HS-27A (cell line): ENCODE measurements around the gene TRIM15.
"Not testable (repeated sequence)": the region's sequence is repeated elsewhere in the genome, so short reads cannot be mapped to it uniquely, and the experiment has no call there.

Experiments
- DNase-seq: peaks from one replicate; pipeline ENCODE4 v3.0.0-alpha.2; 2012; ENCODE audit warnings: low read depth, missing footprints

TRIM15 gene

DNA sequence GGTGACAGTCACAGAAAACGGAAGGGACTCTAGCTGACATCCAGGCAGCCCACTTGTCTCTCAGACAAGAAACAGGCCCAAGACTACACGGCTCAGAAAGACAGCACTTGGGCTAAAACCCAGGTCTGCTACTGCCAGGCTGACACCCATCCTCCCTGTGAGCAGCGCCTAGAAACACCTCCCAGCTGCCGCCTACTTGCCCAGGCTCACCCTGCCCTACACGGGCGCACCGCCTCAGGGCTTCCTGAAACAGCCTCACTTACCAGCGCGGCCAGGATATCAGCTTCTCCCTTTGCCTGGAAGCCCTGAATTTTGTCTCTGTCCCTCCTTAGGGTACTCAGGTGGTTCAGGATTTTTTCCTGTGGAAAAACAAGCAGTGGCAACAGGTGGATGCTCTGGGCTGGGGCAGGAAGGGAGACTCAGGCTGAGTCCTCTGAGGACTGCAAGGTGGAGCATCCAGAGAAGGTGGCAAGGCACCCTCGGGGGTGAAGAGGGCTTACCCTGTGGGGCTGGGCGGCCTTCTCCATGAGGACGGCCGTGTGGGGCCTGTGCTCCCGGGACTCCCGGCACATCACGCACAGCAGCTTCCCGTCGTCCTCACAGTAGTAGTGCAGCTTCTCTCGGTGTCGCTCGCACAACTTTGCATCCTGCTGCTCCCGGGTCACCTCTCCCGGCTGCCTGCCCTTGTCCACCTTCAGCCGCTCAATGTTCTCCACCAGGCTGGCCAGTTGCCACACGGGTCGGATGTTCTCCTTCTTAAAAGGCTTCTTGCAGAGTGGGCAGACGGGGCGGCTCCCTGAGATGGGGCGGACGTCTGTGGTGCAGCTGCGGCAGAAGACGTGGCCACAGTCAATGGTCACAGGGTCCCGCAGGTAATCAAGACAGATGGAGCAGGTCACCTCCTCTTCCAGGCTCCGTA lies 35.1 kb downstream of the TRIM15 start:
- DNase-seq = no peak

GRCh38 chr6:30200551-30201281 lies 37.4 kb downstream of the TRIM15 start:
- DNase-seq = no peak

DNA sequence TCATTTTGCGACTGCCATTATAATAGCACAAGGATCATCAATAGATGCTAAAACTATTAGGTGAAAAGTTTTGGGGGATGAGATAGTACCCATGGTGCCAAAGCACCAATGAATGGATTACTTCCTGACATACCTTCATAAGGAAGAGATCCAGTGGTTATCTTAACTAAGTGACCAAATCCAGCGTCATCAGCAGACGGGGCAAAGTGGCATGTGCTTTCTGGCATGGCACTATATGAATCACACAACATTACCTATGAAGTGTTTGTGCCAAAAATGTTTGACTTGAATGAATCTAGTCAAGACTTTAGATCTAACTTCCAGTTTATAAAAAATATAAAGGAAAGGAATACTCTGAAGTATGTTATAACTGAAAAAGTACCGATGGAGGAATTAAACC lies 39.0 kb downstream of the TRIM15 start:
- DNase-seq = no peak

DNA sequence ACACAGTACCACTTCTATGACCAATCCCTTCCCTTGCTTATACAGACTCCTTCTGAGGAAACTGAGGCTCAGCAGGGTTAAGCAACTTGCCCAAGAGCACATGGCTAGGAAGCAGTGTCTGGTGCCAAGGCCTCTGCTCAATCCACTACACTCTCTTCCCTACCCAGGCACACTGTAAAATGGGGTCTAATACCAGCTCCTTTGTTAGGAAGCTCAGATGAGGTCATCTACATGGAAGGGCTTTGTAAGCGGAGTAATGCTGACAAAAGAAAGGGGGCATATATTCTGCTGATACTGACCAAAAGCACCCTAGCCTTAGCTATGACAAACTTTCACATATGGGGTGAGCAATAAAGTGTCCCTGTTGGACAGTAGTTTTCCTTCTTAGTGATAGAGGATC lies 40.8 kb downstream of the TRIM15 start:
- no peak for DNase-seq

- no peak for DNase-seq
Measured at GRCh38 chr6:30206152-30206551, 42.8 kb downstream of the TRIM15 start.

DNA sequence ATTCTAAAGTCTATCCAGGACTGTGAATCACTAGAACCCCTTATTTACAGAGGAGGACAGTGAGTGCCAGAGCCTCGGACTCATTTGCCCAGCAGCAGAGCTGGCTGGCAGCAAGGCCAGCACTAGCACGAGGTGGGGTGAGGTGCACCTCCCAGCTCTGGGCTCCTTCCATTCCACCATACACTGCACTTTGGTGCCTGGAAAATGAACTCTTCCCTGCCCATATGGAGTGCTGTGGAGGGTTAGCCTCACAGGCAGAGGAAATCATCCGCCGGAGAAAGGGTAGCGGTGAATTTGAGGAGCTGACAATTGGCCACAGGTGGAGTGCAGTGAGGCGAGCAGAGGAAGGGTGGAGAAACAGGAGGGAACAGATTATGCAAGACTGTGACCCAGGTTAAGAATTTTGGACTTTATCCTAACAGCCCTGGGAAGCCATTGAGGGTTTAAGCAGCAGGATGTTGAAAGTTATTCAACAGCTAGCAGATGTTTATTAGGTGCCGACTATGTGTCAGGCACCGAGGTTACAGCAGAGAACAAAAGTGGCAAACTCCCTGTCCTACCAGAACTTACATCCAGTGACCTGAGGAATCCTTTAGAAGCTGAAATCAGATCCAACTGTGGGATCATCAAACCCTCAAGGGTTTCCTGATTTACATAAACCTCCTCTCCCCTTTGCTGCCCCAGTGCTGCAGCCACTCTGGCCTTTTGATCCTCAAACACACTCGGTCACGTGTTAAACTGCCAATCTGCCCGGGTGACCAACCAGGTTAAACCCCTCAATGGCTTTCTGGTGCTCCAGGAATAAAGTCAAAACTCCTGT lies 43.7 kb downstream of the TRIM15 start:
- no peak for DNase-seq

DNA sequence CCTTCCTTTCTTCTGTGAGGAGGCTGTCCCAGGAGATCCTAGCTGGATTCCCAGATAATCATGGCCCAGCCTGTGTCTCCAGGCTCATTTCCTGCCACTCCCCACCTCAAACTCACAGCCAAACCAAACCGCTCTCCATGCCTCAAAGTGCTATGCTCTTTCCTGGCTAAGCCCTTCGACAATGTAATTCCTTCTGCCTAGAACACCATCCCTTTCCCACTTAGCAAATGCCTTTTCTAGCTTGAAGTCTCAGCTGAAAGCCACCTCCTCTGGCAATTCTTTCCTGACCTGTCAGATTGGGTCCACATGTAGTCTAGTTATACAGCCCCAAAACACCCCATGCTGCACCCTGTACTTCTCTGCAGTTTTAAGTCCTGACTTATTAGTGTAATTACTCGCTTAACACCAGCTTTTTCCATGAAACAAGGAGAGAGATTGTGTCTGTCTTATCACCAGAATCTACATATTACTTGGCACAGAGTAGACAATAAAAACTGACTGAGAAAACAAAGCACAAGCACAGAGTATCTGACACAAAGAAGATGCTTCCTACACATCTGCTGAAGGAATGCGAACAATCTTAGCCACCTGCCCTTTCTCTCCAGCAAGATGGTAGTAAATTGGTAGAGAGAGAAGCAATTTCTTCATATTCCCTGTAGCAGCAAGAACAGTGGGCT lies 44.4 kb downstream of the TRIM15 start:
- DNase-seq = no peak

- DNase-seq = no peak
Measured at GRCh38 chr6:30211306-30211705, 48.0 kb downstream of the TRIM15 start.

GRCh38 chr6:30211899-30212298 lies 48.6 kb downstream of the TRIM15 start:
- DNase-seq = no peak

- peak; percentile 94 for DNase-seq
Measured at GRCh38 chr6:30212865-30213666, 49.7 kb downstream of the TRIM15 start, which contains the start of gene TRIM26. Gene TRIM26, minus strand, starts transcription at chr6:30213406. Its CDS starts 14,303 bp downstream, at chr6:30199103.

DNA sequence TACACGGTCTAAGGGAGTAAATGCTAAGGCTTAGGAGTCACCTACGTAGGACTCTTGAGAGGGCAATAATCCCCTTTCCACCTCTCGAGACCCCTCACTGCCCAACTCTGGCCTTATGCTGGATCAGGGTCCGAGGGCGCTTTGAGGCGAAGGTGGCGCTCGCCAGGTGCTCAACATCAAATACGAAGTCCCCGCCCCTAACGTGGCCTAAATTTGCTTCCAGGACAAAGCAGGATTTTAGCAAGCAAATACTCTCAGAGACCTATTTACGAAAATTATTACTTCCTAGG lies 50.3 kb downstream of the TRIM15 start:
- DNase-seq = no peak

DNA sequence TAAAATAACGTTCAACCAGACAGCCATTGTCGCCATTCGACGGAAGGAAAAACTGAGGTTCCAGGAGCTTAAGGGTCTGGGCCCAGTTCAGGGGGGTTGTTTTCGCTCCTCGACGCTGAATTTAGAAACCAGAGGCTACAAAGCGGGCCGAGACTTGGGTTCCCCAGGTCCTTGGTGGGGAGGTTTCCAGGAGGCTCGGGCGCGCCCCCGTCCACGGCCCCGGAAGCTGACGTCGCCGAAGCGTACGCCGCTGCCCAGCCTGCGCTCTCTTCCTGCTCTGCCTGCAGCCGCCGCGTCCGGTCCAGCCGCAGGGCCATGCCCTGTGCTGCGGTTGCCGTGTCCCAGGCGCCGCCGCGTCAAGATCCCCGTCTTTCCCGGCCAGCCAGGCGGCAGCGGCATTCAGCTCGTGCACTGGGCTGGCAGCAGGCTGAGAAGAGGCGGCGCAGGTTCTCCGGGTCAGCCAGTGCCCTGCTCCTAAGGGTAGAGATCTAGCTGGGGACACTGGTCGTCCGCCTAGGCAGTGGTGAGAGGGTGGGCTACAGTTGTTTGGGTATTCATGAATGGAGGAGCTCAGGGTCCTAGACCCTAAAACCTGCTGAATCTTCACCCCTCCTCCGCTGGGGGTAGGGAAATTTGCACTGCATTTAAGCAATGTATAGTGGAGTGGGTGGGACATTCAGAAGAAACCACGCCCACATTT lies 50.8 kb downstream of the TRIM15 start:
- peak; percentile 45 for DNase-seq

GRCh38 chr6:30214657-30214982 lies 51.3 kb downstream of the TRIM15 start:
- no peak for DNase-seq

GRCh38 chr6:30216096-30216495 lies 52.8 kb downstream of the TRIM15 start:
- no peak for DNase-seq

DNA sequence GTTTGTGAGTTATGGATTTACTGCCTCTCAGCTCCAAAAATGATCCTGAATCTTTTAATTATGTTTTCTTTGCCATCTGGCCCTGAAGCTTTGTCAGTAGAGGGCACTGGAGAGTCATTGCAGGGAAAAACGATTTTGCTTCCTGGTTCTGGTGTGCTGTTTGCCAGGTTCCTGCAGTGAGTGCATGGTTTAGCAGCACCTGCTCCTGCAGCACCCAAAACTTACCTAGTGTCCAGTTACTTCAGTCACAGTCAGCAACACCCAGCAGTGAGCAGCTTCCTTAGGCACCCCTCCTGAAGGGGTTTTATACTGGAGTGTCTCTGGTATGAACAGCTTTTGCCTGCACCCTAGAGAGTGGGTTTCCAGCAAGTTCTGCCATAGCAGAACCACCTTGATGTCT lies 55.9 kb downstream of the TRIM15 start:
- DNase-seq = peak; percentile 43

DNA sequence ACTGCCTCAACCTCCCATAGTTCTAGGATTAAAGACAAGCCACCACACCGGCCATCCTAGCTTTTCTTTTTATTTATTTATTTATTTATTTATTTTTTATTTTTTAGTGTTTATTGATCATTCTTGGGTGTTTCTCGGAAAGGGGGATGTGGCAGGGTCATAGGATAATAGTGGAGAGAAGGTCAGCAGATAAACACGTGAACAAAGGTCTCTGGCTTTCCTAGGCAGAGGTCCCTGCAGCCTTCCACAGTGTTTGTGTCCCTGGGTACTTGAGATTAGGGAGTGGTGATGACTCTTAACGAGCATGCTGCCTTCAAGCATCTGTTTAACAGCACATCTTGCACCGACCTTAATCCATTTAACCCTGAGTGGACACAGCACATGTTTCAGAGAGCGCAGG lies 58.0 kb downstream of the TRIM15 start:
- DNase-seq = not testable (repeated sequence)

DNA sequence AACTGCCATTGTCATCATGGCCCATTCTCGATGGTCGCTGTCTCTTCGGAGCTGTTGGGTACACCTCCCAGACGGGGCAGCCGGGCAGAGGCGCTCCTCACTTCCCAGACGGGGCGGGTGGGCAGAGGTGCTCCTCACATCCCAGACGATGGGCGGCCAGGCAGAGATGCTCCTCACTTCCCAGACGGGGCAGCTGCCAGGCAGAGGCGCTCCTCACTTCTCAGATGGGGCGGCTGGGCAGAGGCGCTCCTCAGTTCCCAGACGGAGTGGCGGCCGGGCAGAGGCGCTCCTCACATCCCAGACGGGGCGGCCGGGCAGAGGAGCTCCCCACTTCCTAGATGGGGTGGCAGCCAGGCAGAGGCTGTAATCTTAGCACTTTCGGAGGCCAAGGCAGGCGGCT lies 58.6 kb downstream of the TRIM15 start:
- not testable (repeated sequence) for DNase-seq
